Natural killer cell (primary cell): Measurements from ENCODE around the gene RFT1. TPM values are rescaled to one million over a fixed set of nuclear protein-coding genes. Genes with fewer than 3 reads are reported as not detected.

Source experiments
- ATAC-seq, 3 donors: fragments of 150-1000 bp in 2 of 3; fragments of 200-7000 bp in 1 of 3; cut with Tn5 transposase; 1 replicate in 1 of 3; 2 replicates in 2 of 3; pipeline ENCODE4 v1.10.0; 2021; ENCODE audit warnings: mild to moderate bottlenecking in 2 of 3, moderate library complexity in 2 of 3
- DNase-seq, 2 donors: peaks; one replicate each; pipeline versions ENCODE4 v3.0.0 to v3.0.0-alpha.2; 2013 to 2021; ENCODE audit warnings: mixed read lengths in 1 of 2
- H3K27ac ChIP-seq: one replicate; pipeline ENCODE4 v1.5.1; 2013; ENCODE audit warnings: mild to moderate bottlenecking, low read length
- H3K27me3 ChIP-seq: one replicate; pipeline ENCODE4 v1.6.1; 2013; ENCODE audit warnings: low read length; ENCODE audit not compliant: control insufficient read depth, insufficient read depth
- H3K36me3 ChIP-seq: one replicate; pipeline ENCODE4 v1.6.1; 2013; ENCODE audit warnings: low read length; ENCODE audit not compliant: control insufficient read depth, insufficient read depth
- H3K4me1 ChIP-seq: one replicate; pipeline ENCODE4 v1.6.1; 2013; ENCODE audit warnings: low read length; ENCODE audit not compliant: control insufficient read depth, insufficient read depth
- H3K4me3 ChIP-seq: one replicate; pipeline ENCODE4 v1.5.1; 2013; ENCODE audit warnings: low read length
- H3K9me3 ChIP-seq: one replicate; pipeline ENCODE4 v1.6.1; 2013; ENCODE audit warnings: low read length; ENCODE audit not compliant: control insufficient read depth, insufficient read depth
- H3K27ac Mint-ChIP-seq, 2 donors: one replicate each; pipeline ENCODE4 v1.8.0; 2022; ENCODE audit warnings: mild to moderate bottlenecking in 2 of 2, mixed read lengths in 2 of 2, moderate library complexity in 1 of 2
- H3K27me3 Mint-ChIP-seq, 2 donors: one replicate each; pipeline ENCODE4 v1.8.0; 2022; ENCODE audit warnings: low read depth in 2 of 2, mixed read lengths in 2 of 2
- H3K36me3 Mint-ChIP-seq: one replicate; pipeline ENCODE4 v1.8.0; 2022; ENCODE audit warnings: mixed read lengths
- H3K4me1 Mint-ChIP-seq, 2 donors: one replicate each; pipeline ENCODE4 v1.8.0; 2022; ENCODE audit warnings: mixed read lengths in 2 of 2
- H3K4me3 Mint-ChIP-seq: one replicate; pipeline ENCODE4 v1.8.0; 2022; ENCODE audit warnings: mild to moderate bottlenecking, moderate library complexity, mixed read lengths
- H3K9me3 Mint-ChIP-seq, 2 donors: one replicate each; pipeline ENCODE4 v1.8.0; 2022; ENCODE audit warnings: mixed read lengths in 2 of 2
- WGBS: methylation state at CpG from one replicate; pipeline ENCODE4 v1.1.7; 2013; ENCODE audit warnings: missing lambda C conversion rate; ENCODE audit not compliant: insufficient coverage; 5-methylcytosine and 5-hydroxymethylcytosine counted together
- intact Hi-C: fragments of 100-400 bp; cut with micrococcal nuclease; formaldehyde crosslinking; loops from one replicate; pipeline ENCODE4 v1.14.2; 2022
- total RNA-seq, 4 donors: library from RNA; stranded (reverse); fragments of 120-200 nt in 1 of 4; gene quantifications; one replicate each; pipeline versions ENCODE4 v1.2.3 to v1.2.4, GENCODE V29; 2013 to 2022
- TF ChIP-seq, protein P1 (sequence below): fragments of 200-600 bp; IDR thresholded peaks from one replicate; pipeline ENCODE4 v1.8.0; 2022; ENCODE audit warnings: antibody characterized with exemption

Gene RFT1
- total RNA-seq, 3 donors from 2014 or later (not counting 1 experiment from before 2014, with no cell fraction given), result 13.3 to 17.2 (median 14.1) TPM

DNA sequence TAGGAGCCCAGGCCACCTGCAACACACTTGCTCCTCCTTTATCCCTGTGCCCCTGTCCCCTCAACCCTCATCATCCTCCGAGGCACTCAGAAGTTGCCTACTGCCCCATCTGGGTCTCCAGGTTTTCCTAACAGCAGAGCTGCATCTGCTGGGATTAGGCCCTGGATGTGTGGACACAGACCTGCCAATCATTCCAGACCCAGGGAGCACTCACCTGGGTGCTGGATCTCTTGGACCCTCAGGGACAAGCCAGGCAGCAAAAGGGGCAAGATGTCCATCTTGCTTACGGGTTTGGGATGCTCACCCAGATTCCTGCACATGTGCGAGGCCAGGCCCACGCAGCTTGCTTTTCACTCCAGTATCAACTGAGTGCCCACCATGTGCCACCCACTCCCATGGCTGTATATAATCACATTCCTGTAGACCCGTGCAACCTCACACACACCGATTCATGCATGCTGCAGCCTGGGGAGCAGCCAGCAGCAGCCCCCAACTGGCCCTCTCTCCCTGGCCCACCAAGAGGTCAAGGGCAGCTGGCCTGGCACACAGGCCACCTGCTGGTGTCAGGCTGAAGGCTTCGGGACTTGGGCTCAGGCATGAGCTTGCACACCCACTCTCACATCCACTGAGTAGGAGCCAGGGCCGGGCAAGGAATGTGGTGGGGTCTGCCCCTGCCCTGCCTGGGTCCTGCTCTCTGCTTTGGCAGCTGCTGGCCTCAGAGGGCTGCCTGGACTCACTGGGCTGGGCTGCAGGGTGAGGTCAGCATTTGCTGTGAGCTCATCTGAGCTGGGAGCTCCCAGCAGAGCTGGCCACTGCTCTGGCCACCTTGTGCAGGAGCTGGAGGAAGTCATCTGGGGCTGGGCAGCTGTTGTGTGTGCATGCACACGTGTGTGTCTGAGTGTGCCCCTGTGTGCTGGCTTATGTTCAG, 45.6 kb upstream of the RFT1 start:
- no peak overlapping the region for H3K4me3 Mint-ChIP-seq
- H3K9me3 Mint-ChIP-seq, result no peaks in the 10 kb centered on the region
- H3K27ac ChIP-seq, result no peak overlapping the region
- no peak for ATAC-seq
- DNase-seq, result no peak
- H3K36me3 Mint-ChIP-seq, result no peaks in the 10 kb centered on the region
- H3K9me3 ChIP-seq, result no peaks in the 10 kb centered on the region
- peaks cover 61% of the 10 kb centered on the region for H3K4me1 ChIP-seq
- H3K36me3 ChIP-seq, result peaks cover 37% of the 10 kb centered on the region
- H3K27me3 Mint-ChIP-seq, result no peaks in the 10 kb centered on the region
- no peak overlapping the region for H3K27ac Mint-ChIP-seq
- intact Hi-C loops, result no loop called here
- TF ChIP-seq, protein P1, sequence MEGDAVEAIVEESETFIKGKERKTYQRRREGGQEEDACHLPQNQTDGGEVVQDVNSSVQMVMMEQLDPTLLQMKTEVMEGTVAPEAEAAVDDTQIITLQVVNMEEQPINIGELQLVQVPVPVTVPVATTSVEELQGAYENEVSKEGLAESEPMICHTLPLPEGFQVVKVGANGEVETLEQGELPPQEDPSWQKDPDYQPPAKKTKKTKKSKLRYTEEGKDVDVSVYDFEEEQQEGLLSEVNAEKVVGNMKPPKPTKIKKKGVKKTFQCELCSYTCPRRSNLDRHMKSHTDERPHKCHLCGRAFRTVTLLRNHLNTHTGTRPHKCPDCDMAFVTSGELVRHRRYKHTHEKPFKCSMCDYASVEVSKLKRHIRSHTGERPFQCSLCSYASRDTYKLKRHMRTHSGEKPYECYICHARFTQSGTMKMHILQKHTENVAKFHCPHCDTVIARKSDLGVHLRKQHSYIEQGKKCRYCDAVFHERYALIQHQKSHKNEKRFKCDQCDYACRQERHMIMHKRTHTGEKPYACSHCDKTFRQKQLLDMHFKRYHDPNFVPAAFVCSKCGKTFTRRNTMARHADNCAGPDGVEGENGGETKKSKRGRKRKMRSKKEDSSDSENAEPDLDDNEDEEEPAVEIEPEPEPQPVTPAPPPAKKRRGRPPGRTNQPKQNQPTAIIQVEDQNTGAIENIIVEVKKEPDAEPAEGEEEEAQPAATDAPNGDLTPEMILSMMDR, result no peak
- peaks cover 17 to 33% of the 10 kb centered on the region in 2 donors for H3K4me1 Mint-ChIP-seq
- no peak overlapping the region for H3K4me3 ChIP-seq
- 95% methylated on average over 9 of the region's 9 CpGs for WGBS
- H3K27me3 ChIP-seq, result no peaks in the 10 kb centered on the region

DNA sequence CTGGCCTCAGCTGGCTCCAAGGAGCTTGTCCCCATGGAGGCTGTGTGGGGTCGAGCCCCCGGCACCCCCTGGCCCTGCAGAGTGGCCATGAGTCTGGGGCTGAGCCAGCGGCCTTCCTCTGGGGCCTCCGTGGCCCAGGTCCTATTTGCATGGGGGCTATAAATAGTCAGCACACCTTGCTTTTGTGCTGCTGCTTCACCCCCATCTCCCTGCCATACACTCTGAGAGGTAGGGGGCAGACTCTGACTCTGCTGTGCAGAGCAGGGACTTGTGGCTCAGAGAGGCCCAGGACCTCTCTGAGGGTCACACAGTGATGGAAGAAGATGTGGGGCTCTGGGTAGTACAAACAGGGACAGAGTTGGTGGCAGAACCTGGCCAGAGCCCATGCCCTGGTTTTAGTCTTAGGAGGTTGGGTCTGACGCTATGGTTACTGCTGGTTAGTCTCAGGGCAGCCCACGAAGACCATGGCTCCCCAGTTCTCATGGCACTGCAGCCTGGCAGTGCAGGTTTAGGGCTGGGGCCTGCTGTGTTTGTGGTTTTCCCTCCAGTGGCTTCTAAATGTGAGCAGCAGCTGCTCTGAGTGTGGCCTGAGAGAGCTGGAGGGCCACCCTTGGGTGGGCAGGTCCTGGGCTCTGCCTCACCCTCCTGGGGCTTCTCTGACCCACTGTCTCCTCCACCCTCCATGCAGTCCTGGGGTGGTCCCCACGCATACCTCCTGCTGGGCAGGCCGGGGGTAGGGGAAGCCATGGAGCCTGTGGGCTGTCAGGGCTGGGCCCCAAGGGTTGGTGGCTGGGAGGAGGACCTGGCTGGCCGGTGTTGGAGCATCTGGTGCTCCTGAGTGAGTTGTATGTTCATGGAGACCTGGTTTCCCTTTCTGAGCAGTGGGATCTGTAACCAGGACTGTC, 44.4 kb upstream of the RFT1 start:
- H3K27me3 ChIP-seq, result no peaks in the 10 kb centered on the region
- no peaks in the 10 kb centered on the region for H3K9me3 ChIP-seq
- Mint-ChIP-seq H3K4me3 (no peak overlapping the region), H3K36me3 (no peaks in the 10 kb centered on the region), H3K27ac (peak overlapping the region in 1 of 2 donors; percentile 0), H3K4me1 (peaks cover 29 to 46% of the 10 kb centered on the region in 2 donors), H3K9me3 (no peaks in the 10 kb centered on the region), H3K27me3 (no peaks in the 10 kb centered on the region)
- no peak overlapping the region for H3K4me3 ChIP-seq
- H3K27ac ChIP-seq, result no peak overlapping the region
- peaks cover 24% of the 10 kb centered on the region for H3K36me3 ChIP-seq
- 72% methylated on average over 9 of the region's 9 CpGs for WGBS
- TF ChIP-seq, protein P1, result no peak
- intact Hi-C loops, result no loop called here
- H3K4me1 ChIP-seq, result peaks cover 61% of the 10 kb centered on the region
- no peak for DNase-seq
- ATAC-seq, result no peak

DNA sequence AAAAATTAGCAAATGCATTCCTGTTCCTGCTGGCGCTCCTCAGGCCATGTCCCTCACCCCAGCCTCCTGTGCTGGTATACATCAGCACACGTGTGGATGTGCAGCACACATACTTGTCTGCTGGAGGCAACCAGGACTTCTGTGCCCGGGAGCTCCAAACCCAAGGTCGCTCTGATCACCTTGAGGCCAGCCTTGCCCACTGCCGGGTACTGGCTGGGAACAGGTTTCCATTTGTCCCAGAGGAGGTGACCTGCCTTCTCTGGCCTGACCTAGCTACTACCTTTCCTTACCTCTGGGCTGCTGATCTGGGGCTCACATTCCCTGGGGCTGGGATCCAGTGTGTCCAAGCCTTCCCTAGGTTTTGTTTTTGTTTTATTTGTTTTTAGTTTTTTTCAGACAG, 42.9 kb upstream of the RFT1 start:
- Histone ChIP-seq H3K4me3 (no peak overlapping the region), H3K9me3 (no peaks in the 10 kb centered on the region), H3K4me1 (peaks cover 66% of the 10 kb centered on the region), H3K27ac (no peak overlapping the region), H3K27me3 (no peaks in the 10 kb centered on the region), H3K36me3 (peaks cover 14% of the 10 kb centered on the region)
- WGBS, result 87% methylated on average over 5 of the region's 5 CpGs
- H3K36me3 Mint-ChIP-seq, result no peaks in the 10 kb centered on the region
- intact Hi-C loops, result no loop called here
- TF ChIP-seq, protein P1, result no peak
- H3K9me3 Mint-ChIP-seq, result no peaks in the 10 kb centered on the region
- peak overlapping the region in 1 of 2 donors; percentile 31 for H3K27ac Mint-ChIP-seq
- H3K4me3 Mint-ChIP-seq, result no peak overlapping the region
- H3K4me1 Mint-ChIP-seq, result peaks cover 41 to 61% of the 10 kb centered on the region in 2 donors
- no peak for ATAC-seq
- H3K27me3 Mint-ChIP-seq, result no peaks in the 10 kb centered on the region
- no peak for DNase-seq
